ENCODE measurements around the gene LY86. TPM values are rescaled to one million over a fixed set of nuclear protein-coding genes. Genes with fewer than 3 reads are reported as not detected.
A peak's percentile ranks its signal among the peaks of the same experiment; 100 is the strongest.

The LY86 gene
- total and polyA plus RNA-seq, 10 of the 15 experiments (the other 5 are each of a cell fraction or from before 2014, with no cell fraction given) = 68.2 to 457 (median 128) TPM

DNA sequence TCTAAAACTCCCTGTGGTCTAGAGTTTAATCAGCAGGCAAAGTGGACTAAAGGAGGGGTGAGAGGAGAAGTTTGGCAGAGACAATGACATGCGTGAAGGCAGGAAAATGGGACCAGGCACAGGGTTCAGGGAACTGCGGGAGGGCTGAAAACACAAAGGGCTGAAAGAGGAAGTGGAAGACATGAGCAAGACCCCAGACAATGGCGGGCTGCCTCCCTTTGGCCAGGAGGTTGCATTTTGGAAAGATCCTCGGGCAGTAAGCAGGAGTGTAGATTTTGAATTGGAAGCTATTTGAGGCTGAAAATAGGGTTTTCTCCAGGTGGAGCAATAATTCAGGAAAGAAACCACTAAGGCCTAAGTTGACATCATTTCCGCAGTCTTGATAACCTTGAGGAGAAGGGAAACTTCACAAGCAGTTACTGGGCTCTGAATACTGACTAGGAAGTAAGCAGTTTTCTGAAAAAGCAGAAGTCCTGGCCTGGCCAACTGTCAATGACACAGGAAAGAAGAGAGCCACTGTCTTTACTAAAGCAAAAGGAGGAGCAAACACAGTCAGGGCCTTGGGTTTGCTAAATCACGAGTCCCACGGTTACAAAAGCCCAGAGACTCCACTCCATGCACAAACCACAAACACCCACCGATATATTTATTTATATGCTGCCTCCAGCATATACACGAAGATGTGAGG lies 3.4 kb downstream of the LY86 start (continued):
- TF ChIP-seq, protein P1, sequence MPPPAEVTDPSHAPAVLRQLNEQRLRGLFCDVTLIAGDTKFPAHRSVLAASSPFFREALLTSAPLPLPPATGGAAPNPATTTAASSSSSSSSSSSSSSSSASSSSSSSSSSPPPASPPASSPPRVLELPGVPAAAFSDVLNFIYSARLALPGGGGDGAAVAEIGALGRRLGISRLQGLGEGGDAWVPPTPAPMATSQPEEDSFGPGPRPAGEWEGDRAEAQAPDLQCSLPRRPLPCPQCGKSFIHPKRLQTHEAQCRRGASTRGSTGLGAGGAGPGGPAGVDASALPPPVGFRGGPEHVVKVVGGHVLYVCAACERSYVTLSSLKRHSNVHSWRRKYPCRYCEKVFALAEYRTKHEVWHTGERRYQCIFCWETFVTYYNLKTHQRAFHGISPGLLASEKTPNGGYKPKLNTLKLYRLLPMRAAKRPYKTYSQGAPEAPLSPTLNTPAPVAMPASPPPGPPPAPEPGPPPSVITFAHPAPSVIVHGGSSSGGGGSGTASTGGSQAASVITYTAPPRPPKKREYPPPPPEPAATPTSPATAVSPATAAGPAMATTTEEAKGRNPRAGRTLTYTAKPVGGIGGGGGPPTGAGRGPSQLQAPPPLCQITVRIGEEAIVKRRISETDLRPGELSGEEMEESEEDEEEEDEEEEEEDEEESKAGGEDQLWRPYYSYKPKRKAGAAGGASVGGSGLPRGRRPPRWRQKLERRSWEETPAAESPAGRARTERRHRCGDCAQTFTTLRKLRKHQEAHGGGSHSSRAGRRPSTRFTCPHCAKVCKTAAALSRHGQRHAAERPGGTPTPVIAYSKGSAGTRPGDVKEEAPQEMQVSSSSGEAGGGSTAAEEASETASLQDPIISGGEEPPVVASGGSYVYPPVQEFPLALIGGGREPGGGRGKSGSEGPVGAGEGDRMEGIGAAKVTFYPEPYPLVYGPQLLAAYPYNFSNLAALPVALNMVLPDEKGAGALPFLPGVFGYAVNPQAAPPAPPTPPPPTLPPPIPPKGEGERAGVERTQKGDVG (CRISPR knock-in tag; IDR thresholded peaks at IDR 0.05) = 0 out of 2 replicates have a peak, but pooled peaks have one; percentile 63
- TF ChIP-seq GATAD2B (conservative IDR thresholded peaks at IDR 0.05; ENCODE audit: low read depth) (peak; percentile 77), EGR1 (IDR thresholded peaks at IDR 0.05; ENCODE audit: borderline replicate concordance in 1 of 2, low read depth in 2 of 2, low read length in 2 of 2) (no peak), RCOR1 (conservative IDR thresholded peaks at IDR 0.05; ENCODE audit: low read depth, low read length) (0 out of 2 replicates have a peak, but pooled peaks have one; percentile 58), YBX1 (IDR thresholded peaks at IDR 0.05) (no peak), DPF2 (IDR thresholded peaks at IDR 0.05) (peak; percentile 89), POLR2AphosphoS2 (IDR thresholded peaks at IDR 0.05; ENCODE audit: low read depth, low read length) (0 out of 2 replicates have a peak, but pooled peaks have one; percentile 47), EED (IDR thresholded peaks at IDR 0.05; ENCODE audit: low read depth) (peak; percentile 81), ZBED1 (IDR thresholded peaks at IDR 0.05; ENCODE audit: borderline replicate concordance) (peak; percentile 50; the same call in 1 of the 2 replicates)
- TF ChIP-seq, protein P2, sequence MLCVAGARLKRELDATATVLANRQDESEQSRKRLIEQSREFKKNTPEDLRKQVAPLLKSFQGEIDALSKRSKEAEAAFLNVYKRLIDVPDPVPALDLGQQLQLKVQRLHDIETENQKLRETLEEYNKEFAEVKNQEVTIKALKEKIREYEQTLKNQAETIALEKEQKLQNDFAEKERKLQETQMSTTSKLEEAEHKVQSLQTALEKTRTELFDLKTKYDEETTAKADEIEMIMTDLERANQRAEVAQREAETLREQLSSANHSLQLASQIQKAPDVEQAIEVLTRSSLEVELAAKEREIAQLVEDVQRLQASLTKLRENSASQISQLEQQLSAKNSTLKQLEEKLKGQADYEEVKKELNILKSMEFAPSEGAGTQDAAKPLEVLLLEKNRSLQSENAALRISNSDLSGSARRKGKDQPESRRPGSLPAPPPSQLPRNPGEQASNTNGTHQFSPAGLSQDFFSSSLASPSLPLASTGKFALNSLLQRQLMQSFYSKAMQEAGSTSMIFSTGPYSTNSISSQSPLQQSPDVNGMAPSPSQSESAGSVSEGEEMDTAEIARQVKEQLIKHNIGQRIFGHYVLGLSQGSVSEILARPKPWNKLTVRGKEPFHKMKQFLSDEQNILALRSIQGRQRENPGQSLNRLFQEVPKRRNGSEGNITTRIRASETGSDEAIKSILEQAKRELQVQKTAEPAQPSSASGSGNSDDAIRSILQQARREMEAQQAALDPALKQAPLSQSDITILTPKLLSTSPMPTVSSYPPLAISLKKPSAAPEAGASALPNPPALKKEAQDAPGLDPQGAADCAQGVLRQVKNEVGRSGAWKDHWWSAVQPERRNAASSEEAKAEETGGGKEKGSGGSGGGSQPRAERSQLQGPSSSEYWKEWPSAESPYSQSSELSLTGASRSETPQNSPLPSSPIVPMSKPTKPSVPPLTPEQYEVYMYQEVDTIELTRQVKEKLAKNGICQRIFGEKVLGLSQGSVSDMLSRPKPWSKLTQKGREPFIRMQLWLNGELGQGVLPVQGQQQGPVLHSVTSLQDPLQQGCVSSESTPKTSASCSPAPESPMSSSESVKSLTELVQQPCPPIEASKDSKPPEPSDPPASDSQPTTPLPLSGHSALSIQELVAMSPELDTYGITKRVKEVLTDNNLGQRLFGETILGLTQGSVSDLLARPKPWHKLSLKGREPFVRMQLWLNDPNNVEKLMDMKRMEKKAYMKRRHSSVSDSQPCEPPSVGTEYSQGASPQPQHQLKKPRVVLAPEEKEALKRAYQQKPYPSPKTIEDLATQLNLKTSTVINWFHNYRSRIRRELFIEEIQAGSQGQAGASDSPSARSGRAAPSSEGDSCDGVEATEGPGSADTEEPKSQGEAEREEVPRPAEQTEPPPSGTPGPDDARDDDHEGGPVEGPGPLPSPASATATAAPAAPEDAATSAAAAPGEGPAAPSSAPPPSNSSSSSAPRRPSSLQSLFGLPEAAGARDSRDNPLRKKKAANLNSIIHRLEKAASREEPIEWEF (IDR thresholded peaks at IDR 0.05; ENCODE audit: insufficient replicate concordance, low read depth, low read length) = peak; percentile 46
- TF ChIP-seq, protein P3, sequence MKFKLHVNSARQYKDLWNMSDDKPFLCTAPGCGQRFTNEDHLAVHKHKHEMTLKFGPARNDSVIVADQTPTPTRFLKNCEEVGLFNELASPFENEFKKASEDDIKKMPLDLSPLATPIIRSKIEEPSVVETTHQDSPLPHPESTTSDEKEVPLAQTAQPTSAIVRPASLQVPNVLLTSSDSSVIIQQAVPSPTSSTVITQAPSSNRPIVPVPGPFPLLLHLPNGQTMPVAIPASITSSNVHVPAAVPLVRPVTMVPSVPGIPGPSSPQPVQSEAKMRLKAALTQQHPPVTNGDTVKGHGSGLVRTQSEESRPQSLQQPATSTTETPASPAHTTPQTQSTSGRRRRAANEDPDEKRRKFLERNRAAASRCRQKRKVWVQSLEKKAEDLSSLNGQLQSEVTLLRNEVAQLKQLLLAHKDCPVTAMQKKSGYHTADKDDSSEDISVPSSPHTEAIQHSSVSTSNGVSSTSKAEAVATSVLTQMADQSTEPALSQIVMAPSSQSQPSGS (IDR thresholded peaks at IDR 0.05; ENCODE audit: low read length) = no peak
- TF ChIP-seq, protein P4, sequence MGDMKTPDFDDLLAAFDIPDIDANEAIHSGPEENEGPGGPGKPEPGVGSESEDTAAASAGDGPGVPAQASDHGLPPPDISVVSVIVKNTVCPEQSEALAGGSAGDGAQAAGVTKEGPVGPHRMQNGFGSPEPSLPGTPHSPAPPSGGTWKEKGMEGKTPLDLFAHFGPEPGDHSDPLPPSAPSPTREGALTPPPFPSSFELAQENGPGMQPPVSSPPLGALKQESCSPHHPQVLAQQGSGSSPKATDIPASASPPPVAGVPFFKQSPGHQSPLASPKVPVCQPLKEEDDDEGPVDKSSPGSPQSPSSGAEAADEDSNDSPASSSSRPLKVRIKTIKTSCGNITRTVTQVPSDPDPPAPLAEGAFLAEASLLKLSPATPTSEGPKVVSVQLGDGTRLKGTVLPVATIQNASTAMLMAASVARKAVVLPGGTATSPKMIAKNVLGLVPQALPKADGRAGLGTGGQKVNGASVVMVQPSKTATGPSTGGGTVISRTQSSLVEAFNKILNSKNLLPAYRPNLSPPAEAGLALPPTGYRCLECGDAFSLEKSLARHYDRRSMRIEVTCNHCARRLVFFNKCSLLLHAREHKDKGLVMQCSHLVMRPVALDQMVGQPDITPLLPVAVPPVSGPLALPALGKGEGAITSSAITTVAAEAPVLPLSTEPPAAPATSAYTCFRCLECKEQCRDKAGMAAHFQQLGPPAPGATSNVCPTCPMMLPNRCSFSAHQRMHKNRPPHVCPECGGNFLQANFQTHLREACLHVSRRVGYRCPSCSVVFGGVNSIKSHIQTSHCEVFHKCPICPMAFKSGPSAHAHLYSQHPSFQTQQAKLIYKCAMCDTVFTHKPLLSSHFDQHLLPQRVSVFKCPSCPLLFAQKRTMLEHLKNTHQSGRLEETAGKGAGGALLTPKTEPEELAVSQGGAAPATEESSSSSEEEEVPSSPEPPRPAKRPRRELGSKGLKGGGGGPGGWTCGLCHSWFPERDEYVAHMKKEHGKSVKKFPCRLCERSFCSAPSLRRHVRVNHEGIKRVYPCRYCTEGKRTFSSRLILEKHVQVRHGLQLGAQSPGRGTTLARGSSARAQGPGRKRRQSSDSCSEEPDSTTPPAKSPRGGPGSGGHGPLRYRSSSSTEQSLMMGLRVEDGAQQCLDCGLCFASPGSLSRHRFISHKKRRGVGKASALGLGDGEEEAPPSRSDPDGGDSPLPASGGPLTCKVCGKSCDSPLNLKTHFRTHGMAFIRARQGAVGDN (IDR thresholded peaks at IDR 0.05) = peak; percentile 99

Data from GM12878 (cell line).